ENCODE data around the gene MYO5B.

DNA sequence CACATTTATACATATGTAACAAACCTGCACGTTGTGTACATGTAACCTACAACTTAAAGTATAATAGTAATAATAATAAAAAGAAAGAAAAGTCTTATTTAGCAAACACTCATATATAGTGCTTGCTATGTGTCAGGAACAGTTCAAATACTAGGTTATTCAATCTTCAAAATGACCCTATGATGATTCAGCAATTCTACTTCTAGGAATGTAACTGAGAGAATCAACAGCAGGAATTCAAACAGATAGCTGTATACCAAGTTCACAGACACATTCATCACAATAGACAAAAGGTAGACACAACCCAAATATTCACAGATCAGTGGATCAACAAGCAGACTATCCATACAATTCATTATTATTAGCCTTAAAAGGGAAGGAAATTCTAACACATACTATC lies 69.5 kb downstream of the MYO5B start:
- TF ChIP-seq POLR2A (IDR thresholded peaks at IDR 0.05) (no peak), CTCF (IDR thresholded peaks at IDR 0.05) (no peak)

Data from lower leg skin (tissue), 3 donors.